Immature natural killer cell (primary cell): ENCODE data around the gene SLC5A6. TPM values are rescaled to one million over a fixed set of nuclear protein-coding genes. Genes with fewer than 3 reads are reported as not detected.

Experiments used
- polyA plus RNA-seq, 3 donors: library from polyadenylated mRNA; unstranded; fragments of 300-500 nt; fragmentation: Illumina TruSeq; gene quantifications; one replicate each; pipeline ENCODE4 v1.2.3, GENCODE V29; 2021

The SLC5A6 gene
- polyA plus RNA-seq, 3 donors from 2014 or later: 5.3 to 15.1 (median 11.5) TPM

Other genes with a start within 250 kb of the SLC5A6 start
- gene MAPRE3, start 241.6 kb downstream of the SLC5A6 start, polyA plus RNA-seq: 1 to 10 TPM; 1.7 to 2.2 (median 1.9) TPM
- gene TMEM214, start 179.3 kb downstream of the SLC5A6 start, polyA plus RNA-seq: 10 to 100 TPM; 16.6 to 48.3 (median 17.6) TPM
- gene AGBL5, start 160.6 kb downstream of the SLC5A6 start, polyA plus RNA-seq: 10 to 100 TPM in 1 of 3 donors, 1 to 10 TPM in 2; 7.7 to 10.2 (median 8.9) TPM
- 100 to 1,000 TPM; 677 to 899 (median 681) TPM for gene OST4, start 140.6 kb downstream of the SLC5A6 start, polyA plus RNA-seq
- gene EMILIN1, start 133.7 kb downstream of the SLC5A6 start, polyA plus RNA-seq: 1 to 10 TPM in 1 of 3 donors, under 1 TPM in 2; 0.80 to 1.3 (median 0.92) TPM
- 1 to 10 TPM; 7.0 to 9.5 (median 8.4) TPM for gene KHK, start 125.5 kb downstream of the SLC5A6 start, polyA plus RNA-seq
- gene CGREF1, start 93.1 kb downstream of the SLC5A6 start, polyA plus RNA-seq: not detected
- gene ABHD1, start 88.5 kb downstream of the SLC5A6 start, polyA plus RNA-seq: 1 to 10 TPM in 2 of 3 donors, under 1 TPM in 1; 0.38 to 5.5 (median 1.5) TPM
- gene PREB, start 77.6 kb downstream of the SLC5A6 start, polyA plus RNA-seq: 100 to 1,000 TPM in 1 of 3 donors, 10 to 100 TPM in 2; 90.9 to 105 (median 94.2) TPM
- gene PRR30, start 72.9 kb downstream of the SLC5A6 start, polyA plus RNA-seq: not detected
- gene TCF23, start 63.3 kb downstream of the SLC5A6 start, polyA plus RNA-seq: not detected
- gene ATRAID, start 227 bp downstream of the SLC5A6 start, polyA plus RNA-seq: 100 to 1,000 TPM; 264 to 391 (median 388) TPM
- 10 to 100 TPM in 1 of 3 donors, 1 to 10 TPM in 2; 6.9 to 17.8 (median 8.5) TPM for gene CAD, start 5.1 kb upstream of the SLC5A6 start, polyA plus RNA-seq
- gene SLC30A3, start 50.8 kb upstream of the SLC5A6 start, polyA plus RNA-seq: not detected
- not detected for gene DNAJC5G, start 63.2 kb upstream of the SLC5A6 start, polyA plus RNA-seq
- under 1 TPM; 0.12 to 0.49 (median 0.48) TPM for gene TRIM54, start 70.2 kb upstream of the SLC5A6 start, polyA plus RNA-seq
- gene UCN, start 96.2 kb upstream of the SLC5A6 start, polyA plus RNA-seq: under 1 TPM in 1 of 3 donors, not detected in 2; 0.66 TPM
- gene MPV17, start 110.8 kb upstream of the SLC5A6 start, polyA plus RNA-seq: 100 to 1,000 TPM; 101 to 276 (median 130) TPM
- gene GTF3C2, start 144.5 kb upstream of the SLC5A6 start, polyA plus RNA-seq: 10 to 100 TPM; 22.1 to 43.7 (median 34.7) TPM
- gene EIF2B4, start 158.1 kb upstream of the SLC5A6 start, polyA plus RNA-seq: 10 to 100 TPM; 21.3 to 33.1 (median 24.7) TPM
- 100 to 1,000 TPM; 236 to 321 (median 261) TPM for gene SNX17, start 158.3 kb upstream of the SLC5A6 start, polyA plus RNA-seq
- 1 to 10 TPM; 2.2 to 6.3 (median 2.7) TPM for gene ZNF513, start 168.5 kb upstream of the SLC5A6 start, polyA plus RNA-seq
- gene PPM1G, start 197.3 kb upstream of the SLC5A6 start, polyA plus RNA-seq: 100 to 1,000 TPM in 2 of 3 donors, 10 to 100 TPM in 1; 71.3 to 116 (median 104) TPM
- 100 to 1,000 TPM in 2 of 3 donors, 10 to 100 TPM in 1; 85.7 to 154 (median 147) TPM for gene NRBP1, start 216.4 kb upstream of the SLC5A6 start, polyA plus RNA-seq
- gene KRTCAP3, start 230.1 kb upstream of the SLC5A6 start, polyA plus RNA-seq: under 1 TPM in 1 of 3 donors, not detected in 2; 0.63 TPM